ENCODE data around the gene KCNIP4. TPM values are rescaled to one million over a fixed set of nuclear protein-coding genes. Genes with fewer than 3 reads are reported as not detected.

KCNIP4 gene
- total and polyA plus RNA-seq, 2 of the 8 experiments (the other 6 are each of a cell fraction or from before 2014, with no cell fraction given), result 0.06 TPM; not detected in 1

DNA sequence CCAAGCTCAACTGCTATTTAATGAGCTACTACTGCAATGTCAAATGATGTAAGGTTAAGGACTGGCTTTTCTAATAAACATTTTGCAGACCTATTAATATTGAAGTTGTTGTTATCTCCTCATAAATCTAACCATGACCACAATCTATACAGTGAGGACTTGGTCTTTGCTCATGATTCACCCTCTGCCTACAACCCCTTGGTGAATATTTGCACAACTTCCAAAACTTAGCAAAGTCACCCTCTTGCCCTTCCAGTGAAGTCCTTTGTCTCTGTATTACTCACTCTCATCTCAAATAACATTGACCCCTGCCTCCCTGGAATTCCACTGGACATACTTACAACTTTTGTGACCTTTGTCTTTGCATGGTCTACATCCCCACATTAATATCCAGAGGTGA lies 204.5 kb downstream of the KCNIP4 start:
- Histone ChIP-seq H3K9me3 (ENCODE audit: insufficient read depth in 2 of 2, low read depth in 1 of 2, low read length in 1 of 2) (no peaks in the 10 kb centered on the region), H3K14ac (ENCODE audit: insufficient read length) (no peak overlapping the region), H3K4me1 (replicated peaks in 1 of 4; ENCODE audit: control insufficient read depth in 3 of 4, insufficient read depth in 4 of 4, low read length in 3 of 4) (no peaks in the 10 kb centered on the region), H3K4ac (replicated peaks; ENCODE audit: insufficient read length, low read depth, low read length) (no peak overlapping the region), H3K79me1 (ENCODE audit: low read depth, low read length) (no peaks in the 10 kb centered on the region), H2BK120ac (replicated peaks; ENCODE audit: low read depth, low read length) (no peak overlapping the region), H2BK5ac (ENCODE audit: low read depth, low read length) (no peak overlapping the region), H3K23ac (ENCODE audit: insufficient read length) (no peak overlapping the region), H2BK15ac (ENCODE audit: low read length) (no peak overlapping the region), H2AK5ac (ENCODE audit: low read depth, low read length) (no peak overlapping the region), H3K18ac (ENCODE audit: extremely low read depth, low read length) (no peak overlapping the region), H3K56ac (replicated peaks; ENCODE audit: insufficient read length, low read depth, low read length) (no peak overlapping the region), H2BK20ac (ENCODE audit: low read length) (no peak overlapping the region), H3K4me3 (ENCODE audit: extremely low read depth in 1 of 4, insufficient read depth in 2 of 4, low read depth in 3 of 4, low read length in 4 of 4) (no peak overlapping the region), H2AFZ (ENCODE audit: low read length) (no peak overlapping the region), H3K79me2 (ENCODE audit: control insufficient read depth in 1 of 2, insufficient read depth in 2 of 2, low read length in 2 of 2) (no peaks in the 10 kb centered on the region), H3K23me2 (ENCODE audit: low read depth, low read length) (no peaks in the 10 kb centered on the region), H4K91ac (replicated peaks; ENCODE audit: insufficient read length, low read length) (no peak overlapping the region), H2BK12ac (ENCODE audit: low read depth, low read length) (no peak overlapping the region), H3K36me3 (ENCODE audit: control insufficient read depth in 2 of 4, insufficient read depth in 4 of 4, low read length in 3 of 4) (no peaks in the 10 kb centered on the region), H4K8ac (ENCODE audit: extremely low read depth, insufficient read depth, low read length) (no peak overlapping the region), H3K4me2 (ENCODE audit: insufficient read depth in 1 of 2, low read depth in 2 of 2, low read length in 2 of 2) (no peak overlapping the region), H3K27ac (ENCODE audit: low read depth, low read length) (no peak overlapping the region), H3K27me3 (replicated peaks in 1 of 4; ENCODE audit: control insufficient read depth in 3 of 4, extremely low read depth in 1 of 4, insufficient read depth in 3 of 4, low read length in 3 of 4) (no peaks in the 10 kb centered on the region), H4K5ac (ENCODE audit: insufficient read length, low read depth, low read length) (no peak overlapping the region), H4K20me1 (replicated peaks in 1 of 2; ENCODE audit: control insufficient read depth in 1 of 2, insufficient read depth in 2 of 2, low read length in 2 of 2) (peaks cover 0 to 2% of the 10 kb centered on the region in 2 experiments), H3K9ac (replicated peaks in 1 of 4; ENCODE audit: extremely low read depth in 1 of 4, low read depth in 3 of 4, low read length in 3 of 4) (no peak overlapping the region)
- ChIA-PET POLR2A (ENCODE audit: partially characterized antibody) (interaction anchor here (0.6 kb wide), 1 partner anchor 1628 kb away, joined by 4 read pairs; no protein-coding TSS in a partner anchor), CTCF (ENCODE audit: partially characterized antibody) (interaction anchor here (1.1 kb wide), 1 partner anchor 645 kb away, joined by 3 read pairs; no protein-coding TSS in a partner anchor)
- DNase-seq (ENCODE audit: low read depth in 1 of 2, low spot score in 2 of 2) (no peak), FAIRE-seq (no peak)
- no peak for TF ChIP-seq EP300 (IDR thresholded peaks at IDR 0.05; ENCODE audit: borderline replicate concordance in 1 of 2, low read depth in 2 of 2, low read length in 2 of 2)
- no peak for TF ChIP-seq EGR1 (IDR thresholded peaks at IDR 0.05; ENCODE audit: borderline replicate concordance, low read depth, low read length)
- no peak for TF ChIP-seq PHF8 (conservative IDR thresholded peaks at IDR 0.05; ENCODE audit: low read depth, low read length)
- no peak for TF ChIP-seq BCL11A (IDR thresholded peaks at IDR 0.05; ENCODE audit: low read depth in 2 of 2, low read length in 2 of 2)
- no peak for TF ChIP-seq CREB1 (IDR thresholded peaks at IDR 0.05)

Measured in H1 (cell line).